Measurements from ENCODE around the gene PPP6R2. TPM values are rescaled to one million over a fixed set of nuclear protein-coding genes. Genes with fewer than 3 reads are reported as not detected.
"Not testable (repeated sequence)": the region's sequence is repeated elsewhere in the genome, so short reads cannot be mapped to it uniquely, and the experiment has no call there.

Gene PPP6R2
- total RNA-seq, 1 experiment from 2014 or later, result 47.8 TPM

DNA sequence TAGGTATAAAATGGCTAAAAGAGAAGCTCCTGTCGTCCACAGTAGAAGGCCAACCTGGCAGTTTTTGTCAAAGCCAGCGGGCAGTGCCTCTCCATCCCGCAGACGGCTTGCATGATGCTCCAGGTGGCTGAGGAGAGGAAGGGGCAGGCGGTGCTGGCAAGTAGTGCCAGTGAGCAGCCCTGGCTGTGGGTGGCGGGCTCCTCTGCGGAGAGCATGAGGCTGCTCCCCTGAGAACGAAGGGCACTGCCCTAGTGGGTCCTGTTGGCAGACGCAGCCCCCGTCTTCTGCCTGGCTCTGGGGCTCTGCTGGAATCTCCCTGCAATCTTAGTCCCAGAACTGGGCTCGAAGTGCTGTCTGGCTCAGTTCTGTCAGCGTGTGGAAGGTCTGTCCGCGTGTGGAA is 80.8 kb downstream of the PPP6R2 start:
- Mint-ChIP-seq H3K4me3 (no peak overlapping the region), H3K9me3 (no peaks in the 10 kb centered on the region), H3K27ac (no peak overlapping the region), H3K36me3 (peaks cover 61% of the 10 kb centered on the region), H3K27me3 (ENCODE audit: low read depth) (no peaks in the 10 kb centered on the region), H3K4me1 (no peaks in the 10 kb centered on the region)
- no peak for DNase-seq (ENCODE audit: low spot score)
- ChIA-PET POLR2A (no interaction called here), CTCF (no interaction called here)
- ATAC-seq, result no peak
- TF ChIP-seq, protein P1, sequence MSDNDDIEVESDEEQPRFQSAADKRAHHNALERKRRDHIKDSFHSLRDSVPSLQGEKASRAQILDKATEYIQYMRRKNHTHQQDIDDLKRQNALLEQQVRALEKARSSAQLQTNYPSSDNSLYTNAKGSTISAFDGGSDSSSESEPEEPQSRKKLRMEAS (CRISPR knock-in tag; IDR thresholded peaks at IDR 0.05), result no peak
- TF ChIP-seq ZNF219 (CRISPR knock-in tag; IDR thresholded peaks at IDR 0.05; ENCODE audit: borderline replicate concordance), result no peak
- no peak for TF ChIP-seq ATF1 (CRISPR knock-in tag; IDR thresholded peaks at IDR 0.05)

DNA sequence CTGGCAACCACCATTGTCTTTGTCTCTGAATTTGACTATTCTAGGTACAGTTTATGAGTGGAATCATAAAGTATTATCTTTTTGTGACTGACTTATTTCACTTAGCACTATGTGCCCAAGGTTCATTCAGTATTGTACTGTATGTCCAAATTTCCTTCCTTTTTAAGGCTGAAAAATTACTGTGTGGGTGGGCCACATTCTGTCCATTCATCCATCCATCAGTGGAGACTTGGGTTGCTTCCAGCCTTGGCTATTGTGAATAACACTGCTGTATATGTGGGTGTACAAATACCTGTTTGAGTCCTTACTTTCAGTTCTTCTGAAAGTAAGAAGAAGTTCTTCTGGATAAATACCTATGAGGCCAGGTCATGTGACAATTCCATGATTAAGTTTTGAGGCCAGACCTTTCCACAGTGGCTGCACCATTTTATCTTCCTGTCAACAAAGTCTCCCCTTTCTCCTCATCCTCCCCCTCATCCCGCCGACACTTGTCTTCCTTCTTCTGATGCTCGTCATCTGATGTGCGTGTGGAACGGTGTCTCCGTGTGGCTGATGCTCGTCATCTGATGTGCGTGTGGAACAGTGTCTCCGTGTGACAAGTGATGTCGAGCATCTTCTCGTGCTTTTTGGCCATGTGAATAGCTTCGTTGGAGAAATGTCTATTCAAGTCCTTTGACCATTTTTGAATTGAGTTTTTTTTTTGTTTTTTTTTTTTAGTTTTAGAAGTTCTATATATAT is 82.2 kb downstream of the PPP6R2 start:
- POLR2A ChIA-PET, result no interaction called here
- no peaks in the 10 kb centered on the region for H3K27me3 Mint-ChIP-seq (ENCODE audit: low read depth)
- TF ChIP-seq ZNF219 (CRISPR knock-in tag; IDR thresholded peaks at IDR 0.05; ENCODE audit: borderline replicate concordance), result no peak
- ATAC-seq, result no peak
- peaks cover 60% of the 10 kb centered on the region for H3K36me3 Mint-ChIP-seq
- no peak overlapping the region for H3K4me3 Mint-ChIP-seq
- CTCF ChIA-PET, result no interaction called here
- no peaks in the 10 kb centered on the region for H3K9me3 Mint-ChIP-seq
- no peak for DNase-seq (ENCODE audit: low spot score)
- no peaks in the 10 kb centered on the region for H3K4me1 Mint-ChIP-seq
- H3K27ac Mint-ChIP-seq, result no peak overlapping the region

DNA sequence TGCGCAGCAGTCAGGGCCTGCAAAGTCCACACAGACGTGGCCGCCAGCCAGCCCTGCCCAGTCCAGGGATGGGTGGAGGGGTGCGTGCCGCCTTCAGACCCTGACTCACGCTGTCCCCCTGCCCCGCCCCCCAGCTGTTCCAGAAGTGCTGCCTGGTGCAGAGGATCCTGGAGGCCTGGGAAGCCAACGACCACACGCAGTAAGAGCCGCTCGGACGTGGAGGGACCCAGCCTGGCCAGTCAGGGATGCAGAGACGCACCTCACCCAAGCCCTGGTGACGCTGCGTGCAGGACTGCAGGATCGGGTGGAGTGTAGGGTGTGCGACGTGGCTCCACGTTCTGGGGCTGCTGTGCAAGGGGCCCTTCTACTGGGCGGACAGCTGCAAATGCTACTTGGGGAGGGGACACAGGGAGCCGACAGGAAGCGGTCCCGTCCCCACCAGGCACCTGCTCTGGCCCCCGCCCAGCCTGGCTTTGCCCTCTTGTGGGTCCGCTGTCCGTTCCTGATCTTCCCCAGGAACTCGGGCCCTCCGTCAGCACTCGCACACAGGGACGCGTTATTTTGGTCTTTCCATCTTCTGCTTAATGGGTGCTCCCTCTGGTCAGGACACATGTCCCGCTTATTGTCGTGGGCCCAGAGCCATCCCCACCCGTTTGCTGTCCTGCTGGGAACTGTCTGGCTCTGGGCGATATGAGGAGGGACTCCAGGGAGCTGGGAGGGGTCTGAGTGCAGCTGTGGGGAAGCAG is 89.2 kb downstream of the PPP6R2 start:
- no peaks in the 10 kb centered on the region for H3K9me3 Mint-ChIP-seq
- no peak overlapping the region for H3K27ac Mint-ChIP-seq
- POLR2A ChIA-PET, result no interaction called here
- TF ChIP-seq, protein P2, sequence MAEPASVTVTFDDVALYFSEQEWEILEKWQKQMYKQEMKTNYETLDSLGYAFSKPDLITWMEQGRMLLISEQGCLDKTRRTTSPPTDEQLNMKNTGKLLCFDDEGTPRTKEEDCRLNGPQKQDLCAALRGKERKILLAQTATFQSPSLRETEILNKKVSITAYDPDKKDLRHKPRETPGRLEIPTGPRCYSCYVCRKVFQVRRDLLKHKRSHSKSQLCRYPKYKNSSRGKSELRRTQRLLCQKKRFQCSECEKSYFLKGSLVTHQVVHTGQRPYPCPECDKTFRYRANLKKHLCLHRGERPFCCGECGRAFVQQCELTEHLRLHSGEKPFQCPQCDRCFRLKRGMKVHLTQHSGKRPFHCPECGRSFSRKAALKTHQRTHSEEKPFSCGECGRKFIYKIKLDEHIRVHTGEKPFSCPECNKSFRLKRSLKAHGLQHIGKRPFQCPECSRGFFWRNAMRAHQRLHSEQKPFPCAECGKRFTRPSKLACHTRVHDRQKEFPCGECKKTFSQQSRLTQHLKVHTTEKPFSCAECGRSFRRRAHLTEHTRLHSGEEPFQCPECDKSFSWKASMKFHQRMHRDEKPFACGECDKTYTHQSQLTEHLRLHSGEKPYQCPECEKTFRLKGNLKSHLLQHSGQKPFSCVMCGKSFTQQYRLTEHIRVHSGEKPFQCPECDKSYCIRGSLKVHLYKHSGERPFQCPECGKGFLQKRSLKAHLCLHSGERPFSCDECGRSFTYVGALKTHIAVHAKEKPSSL (CRISPR knock-in tag; conservative IDR thresholded peaks at IDR 0.05), result no peak
- TF ChIP-seq OVOL2 (CRISPR knock-in tag; IDR thresholded peaks at IDR 0.05; ENCODE audit: borderline replicate concordance) (no peak), ZNF396 (CRISPR knock-in tag; IDR thresholded peaks at IDR 0.05; ENCODE audit: borderline replicate concordance) (no peak)
- TF ChIP-seq, protein P3, sequence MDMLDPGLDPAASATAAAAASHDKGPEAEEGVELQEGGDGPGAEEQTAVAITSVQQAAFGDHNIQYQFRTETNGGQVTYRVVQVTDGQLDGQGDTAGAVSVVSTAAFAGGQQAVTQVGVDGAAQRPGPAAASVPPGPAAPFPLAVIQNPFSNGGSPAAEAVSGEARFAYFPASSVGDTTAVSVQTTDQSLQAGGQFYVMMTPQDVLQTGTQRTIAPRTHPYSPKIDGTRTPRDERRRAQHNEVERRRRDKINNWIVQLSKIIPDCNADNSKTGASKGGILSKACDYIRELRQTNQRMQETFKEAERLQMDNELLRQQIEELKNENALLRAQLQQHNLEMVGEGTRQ (CRISPR knock-in tag; IDR thresholded peaks at IDR 0.05), result no peak
- ATAC-seq (no peak), DNase-seq (ENCODE audit: low spot score) (no peak)
- CTCF ChIA-PET, result no interaction called here
- no peaks in the 10 kb centered on the region for H3K27me3 Mint-ChIP-seq (ENCODE audit: low read depth)
- peaks cover 41% of the 10 kb centered on the region for H3K36me3 Mint-ChIP-seq
- H3K4me3 Mint-ChIP-seq, result no peak overlapping the region
- no peaks in the 10 kb centered on the region for H3K4me1 Mint-ChIP-seq

DNA sequence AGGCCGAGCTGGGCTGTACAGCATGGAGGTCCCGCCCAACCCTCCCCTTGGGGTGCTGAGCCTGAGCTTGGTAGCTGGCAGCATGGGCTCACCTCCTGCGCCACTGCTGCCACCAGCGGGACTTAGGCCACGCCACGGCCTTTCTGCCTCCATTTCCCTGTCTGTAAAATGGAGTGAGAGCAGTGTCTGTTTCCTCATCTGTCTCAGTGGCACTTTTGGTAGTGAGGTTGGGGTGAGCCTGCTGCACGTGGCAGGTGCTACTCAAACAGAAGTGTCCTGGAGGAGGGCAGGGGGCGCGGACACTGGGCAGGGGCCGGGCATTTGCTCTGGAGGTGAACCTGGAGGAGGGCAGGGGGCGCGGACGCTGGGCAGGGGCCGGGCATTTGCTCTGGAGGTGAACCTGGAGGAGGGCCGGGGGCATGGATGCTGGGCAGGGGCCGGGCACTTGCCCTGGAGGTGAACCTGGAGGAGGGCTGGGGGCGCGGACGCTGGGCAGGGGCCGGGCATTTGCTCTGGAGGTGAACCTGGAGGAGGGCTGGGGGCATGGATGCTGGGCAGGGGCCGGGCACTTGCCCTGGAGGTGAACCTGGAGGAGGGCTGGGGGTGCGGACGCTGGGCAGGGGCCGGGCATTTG is 89.9 kb downstream of the PPP6R2 start:
- H3K4me3 Mint-ChIP-seq; DNase-seq (ENCODE audit: low spot score); H3K9me3 Mint-ChIP-seq; ATAC-seq; POLR2A ChIA-PET; H3K4me1 Mint-ChIP-seq; H3K27ac Mint-ChIP-seq; CTCF ChIA-PET; H3K27me3 Mint-ChIP-seq (ENCODE audit: low read depth): not testable (repeated sequence)
- peaks cover 36% of the 10 kb centered on the region for H3K36me3 Mint-ChIP-seq

DNA sequence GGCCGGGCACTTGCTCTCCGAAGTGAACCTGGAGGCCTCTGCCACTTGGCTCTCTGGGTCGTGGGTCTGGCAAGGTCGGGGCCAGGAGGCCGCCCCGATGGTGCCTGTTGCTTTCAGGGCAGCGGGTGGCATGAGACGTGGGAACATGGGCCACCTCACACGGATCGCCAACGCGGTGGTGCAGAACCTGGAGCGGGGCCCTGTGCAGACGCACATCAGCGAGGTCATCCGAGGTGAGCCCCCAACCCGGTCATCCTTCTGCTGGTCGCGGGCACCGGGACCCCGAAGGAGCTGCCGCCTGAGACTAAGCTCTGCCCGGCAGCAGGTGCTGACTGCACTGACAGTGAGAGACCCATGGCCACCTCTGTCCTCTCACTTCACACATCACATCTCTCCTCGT is 91.7 kb downstream of the PPP6R2 start:
- Mint-ChIP-seq H3K27ac (no peak overlapping the region), H3K4me3 (no peak overlapping the region), H3K27me3 (ENCODE audit: low read depth) (no peaks in the 10 kb centered on the region), H3K4me1 (no peaks in the 10 kb centered on the region), H3K9me3 (no peaks in the 10 kb centered on the region), H3K36me3 (peaks cover 19% of the 10 kb centered on the region)
- POLR2A ChIA-PET, result no interaction called here
- no peak for ATAC-seq
- CTCF ChIA-PET, result interaction anchor here (0.6 kb wide), 1 partner anchor 56 kb away, joined by 3 read pairs; no protein-coding TSS in a partner anchor
- TF ChIP-seq RELA (CRISPR knock-in tag; IDR thresholded peaks at IDR 0.05; ENCODE audit: borderline replicate concordance), result no peak
- TF ChIP-seq GTF2I (CRISPR knock-in tag; conservative IDR thresholded peaks at IDR 0.05), result no peak
- TF ChIP-seq ESRRA (CRISPR knock-in tag; IDR thresholded peaks at IDR 0.05; ENCODE audit: borderline replicate concordance), result no peak
- no peak for TF ChIP-seq GRHL2 (CRISPR knock-in tag; IDR thresholded peaks at IDR 0.05; ENCODE audit: insufficient replicate concordance, severe bottlenecking)
- TF ChIP-seq, protein P4, sequence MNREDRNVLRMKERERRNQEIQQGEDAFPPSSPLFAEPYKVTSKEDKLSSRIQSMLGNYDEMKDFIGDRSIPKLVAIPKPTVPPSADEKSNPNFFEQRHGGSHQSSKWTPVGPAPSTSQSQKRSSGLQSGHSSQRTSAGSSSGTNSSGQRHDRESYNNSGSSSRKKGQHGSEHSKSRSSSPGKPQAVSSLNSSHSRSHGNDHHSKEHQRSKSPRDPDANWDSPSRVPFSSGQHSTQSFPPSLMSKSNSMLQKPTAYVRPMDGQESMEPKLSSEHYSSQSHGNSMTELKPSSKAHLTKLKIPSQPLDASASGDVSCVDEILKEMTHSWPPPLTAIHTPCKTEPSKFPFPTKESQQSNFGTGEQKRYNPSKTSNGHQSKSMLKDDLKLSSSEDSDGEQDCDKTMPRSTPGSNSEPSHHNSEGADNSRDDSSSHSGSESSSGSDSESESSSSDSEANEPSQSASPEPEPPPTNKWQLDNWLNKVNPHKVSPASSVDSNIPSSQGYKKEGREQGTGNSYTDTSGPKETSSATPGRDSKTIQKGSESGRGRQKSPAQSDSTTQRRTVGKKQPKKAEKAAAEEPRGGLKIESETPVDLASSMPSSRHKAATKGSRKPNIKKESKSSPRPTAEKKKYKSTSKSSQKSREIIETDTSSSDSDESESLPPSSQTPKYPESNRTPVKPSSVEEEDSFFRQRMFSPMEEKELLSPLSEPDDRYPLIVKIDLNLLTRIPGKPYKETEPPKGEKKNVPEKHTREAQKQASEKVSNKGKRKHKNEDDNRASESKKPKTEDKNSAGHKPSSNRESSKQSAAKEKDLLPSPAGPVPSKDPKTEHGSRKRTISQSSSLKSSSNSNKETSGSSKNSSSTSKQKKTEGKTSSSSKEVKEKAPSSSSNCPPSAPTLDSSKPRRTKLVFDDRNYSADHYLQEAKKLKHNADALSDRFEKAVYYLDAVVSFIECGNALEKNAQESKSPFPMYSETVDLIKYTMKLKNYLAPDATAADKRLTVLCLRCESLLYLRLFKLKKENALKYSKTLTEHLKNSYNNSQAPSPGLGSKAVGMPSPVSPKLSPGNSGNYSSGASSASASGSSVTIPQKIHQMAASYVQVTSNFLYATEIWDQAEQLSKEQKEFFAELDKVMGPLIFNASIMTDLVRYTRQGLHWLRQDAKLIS (CRISPR knock-in tag; IDR thresholded peaks at IDR 0.05; ENCODE audit: borderline replicate concordance), result no peak
- no peak for DNase-seq (ENCODE audit: low spot score)
